GM20000 (cell line): ENCODE measurements around the gene RAB12.

Experiments used
- DNase-seq: peaks from one replicate; pipeline ENCODE4 v3.0.0; 2012; ENCODE audit warnings: low spot score
- TF ChIP-seq, protein P1 (sequence below): IDR thresholded peaks from 2 replicates; pipeline ENCODE4 v1.5.1; 2012; ENCODE audit warnings: mild to moderate bottlenecking, control low read depth; ENCODE audit errors: extremely low read depth, missing control alignments

Gene RAB12

DNA sequence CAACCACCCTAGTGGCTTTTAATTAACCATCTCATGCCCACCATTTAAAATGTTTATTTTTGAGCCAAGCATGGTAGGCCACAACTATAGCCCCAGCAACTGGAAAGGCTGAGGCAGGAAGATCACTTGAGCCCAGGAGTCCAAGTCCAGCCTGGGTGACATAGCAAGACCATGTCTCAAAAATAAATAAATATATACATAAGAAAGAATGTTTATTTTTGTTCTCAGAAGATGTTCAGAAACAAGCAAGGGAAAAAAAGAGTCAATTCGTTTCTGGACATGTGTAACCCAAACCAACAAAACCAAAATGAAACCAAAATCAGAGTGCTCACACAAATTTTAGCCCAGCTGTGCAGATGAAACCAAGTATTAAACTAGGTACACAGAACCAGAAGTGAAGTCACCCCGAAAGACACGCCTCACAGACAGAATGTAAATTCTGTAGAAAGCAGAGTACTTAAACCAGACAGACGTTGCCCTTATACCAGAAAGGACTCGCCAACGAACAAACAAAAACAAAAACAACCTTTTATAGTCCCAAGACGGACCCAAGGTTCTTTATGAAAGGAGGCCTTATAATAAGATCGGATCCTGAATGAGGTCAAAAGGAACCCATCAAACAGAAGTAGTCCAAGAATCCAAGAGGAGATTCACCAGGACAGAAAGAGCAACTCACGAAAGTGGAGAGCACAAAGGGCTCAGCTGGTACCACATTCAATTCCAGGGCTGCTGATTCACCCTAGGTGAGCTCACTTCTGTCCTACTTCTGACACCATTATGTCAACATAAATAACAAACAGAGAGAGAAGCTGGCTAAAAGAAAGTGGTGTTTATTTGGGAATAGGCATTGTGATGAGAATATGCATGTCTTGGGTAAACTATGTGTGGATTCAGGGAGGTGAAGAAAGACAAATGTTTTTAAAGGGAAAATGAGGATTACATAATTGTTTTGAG is 64.3 kb downstream of the RAB12 start:
- TF ChIP-seq, protein P1, sequence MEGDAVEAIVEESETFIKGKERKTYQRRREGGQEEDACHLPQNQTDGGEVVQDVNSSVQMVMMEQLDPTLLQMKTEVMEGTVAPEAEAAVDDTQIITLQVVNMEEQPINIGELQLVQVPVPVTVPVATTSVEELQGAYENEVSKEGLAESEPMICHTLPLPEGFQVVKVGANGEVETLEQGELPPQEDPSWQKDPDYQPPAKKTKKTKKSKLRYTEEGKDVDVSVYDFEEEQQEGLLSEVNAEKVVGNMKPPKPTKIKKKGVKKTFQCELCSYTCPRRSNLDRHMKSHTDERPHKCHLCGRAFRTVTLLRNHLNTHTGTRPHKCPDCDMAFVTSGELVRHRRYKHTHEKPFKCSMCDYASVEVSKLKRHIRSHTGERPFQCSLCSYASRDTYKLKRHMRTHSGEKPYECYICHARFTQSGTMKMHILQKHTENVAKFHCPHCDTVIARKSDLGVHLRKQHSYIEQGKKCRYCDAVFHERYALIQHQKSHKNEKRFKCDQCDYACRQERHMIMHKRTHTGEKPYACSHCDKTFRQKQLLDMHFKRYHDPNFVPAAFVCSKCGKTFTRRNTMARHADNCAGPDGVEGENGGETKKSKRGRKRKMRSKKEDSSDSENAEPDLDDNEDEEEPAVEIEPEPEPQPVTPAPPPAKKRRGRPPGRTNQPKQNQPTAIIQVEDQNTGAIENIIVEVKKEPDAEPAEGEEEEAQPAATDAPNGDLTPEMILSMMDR, result no peak

DNA sequence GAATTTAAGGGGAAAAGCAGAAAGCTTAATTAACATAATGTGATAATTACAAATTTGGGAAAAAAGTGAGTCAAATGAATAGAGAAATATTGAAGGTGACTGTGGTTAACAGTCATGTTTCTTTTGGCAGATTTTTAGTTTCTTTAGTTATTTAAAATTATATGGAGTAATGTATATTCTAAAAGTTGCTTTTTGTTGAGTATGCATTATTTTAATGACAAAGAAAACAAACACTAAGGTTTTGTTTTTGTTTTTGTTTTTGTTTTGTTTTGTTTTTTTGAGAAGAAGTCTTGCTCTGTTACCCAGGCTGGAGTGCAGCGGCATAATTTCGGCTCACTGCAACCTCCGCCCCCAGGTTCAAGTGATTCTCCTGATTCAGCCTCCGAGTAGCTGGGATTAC is 65.8 kb downstream of the RAB12 start:
- TF ChIP-seq, protein P1, result no peak
- DNase-seq, result no peak

More for the DNA sequence above, 64.3 kb downstream of the RAB12 start:
- DNase-seq, result peak; percentile 60

- TF ChIP-seq, protein P1, result no peak
- no peak for DNase-seq
Observed at GRCh38 chr18:8681196-8681595, 72.0 kb downstream of the RAB12 start.

- no peak for DNase-seq
- TF ChIP-seq, protein P1, result no peak
Observed at GRCh38 chr18:8684577-8684976, 75.3 kb downstream of the RAB12 start.

- TF ChIP-seq, protein P1, result no peak
- DNase-seq, result no peak
Observed at GRCh38 chr18:8685141-8685913, 76.1 kb downstream of the RAB12 start.

GRCh38 chr18:8685914-8686216 is 76.6 kb downstream of the RAB12 start:
- no peak for DNase-seq
- TF ChIP-seq, protein P1, result no peak

- TF ChIP-seq, protein P1, result no peak
- DNase-seq, result no peak
Observed at GRCh38 chr18:8686611-8687010, 77.4 kb downstream of the RAB12 start.
